Fibroblast of peridontal ligament (primary cell): ENCODE data around the gene GATAD2A.
A peak's percentile ranks its signal among the peaks of the same experiment; 100 is the strongest.

ENCODE experiments used
- DNase-seq: peaks from one replicate; pipeline ENCODE4 v3.0.0-alpha.2; 2010; ENCODE audit errors: extremely low read depth

GATAD2A gene

DNA sequence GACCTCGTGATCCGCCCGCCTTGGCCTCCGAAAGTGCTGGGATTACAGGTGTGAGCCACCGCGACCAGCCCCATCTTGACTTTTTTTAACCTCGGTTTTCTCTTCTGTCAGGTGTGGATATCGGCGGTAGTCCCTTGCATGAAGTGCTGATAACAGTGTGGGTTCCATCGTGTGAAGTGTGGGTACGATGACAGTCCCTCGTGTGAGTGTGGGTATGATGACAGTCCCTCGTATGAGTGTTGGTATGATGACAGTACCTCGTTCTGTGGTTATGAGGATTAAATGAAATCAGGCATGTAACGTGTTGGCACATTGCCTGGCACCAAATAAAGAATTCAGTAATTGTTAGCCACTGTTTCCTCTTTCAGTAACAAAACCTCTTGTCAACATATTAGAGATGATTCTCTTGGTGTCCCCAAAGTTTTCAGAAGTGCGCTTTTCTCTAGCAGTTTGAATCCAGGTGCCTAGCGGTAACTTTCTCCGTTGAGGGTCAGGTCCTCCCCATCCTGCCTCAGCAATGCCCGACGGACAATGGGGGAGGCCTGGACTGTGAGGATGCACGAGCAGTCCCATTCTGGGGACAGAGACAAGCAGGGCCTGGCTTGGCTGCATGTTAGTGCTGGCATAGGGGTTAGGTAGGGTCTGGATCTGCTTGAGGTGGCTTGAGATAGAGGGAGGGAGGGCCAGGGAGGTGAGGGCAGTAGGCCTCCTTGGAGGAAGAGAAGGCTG lies 15.3 kb downstream of the GATAD2A start:
- no peak for DNase-seq

DNA sequence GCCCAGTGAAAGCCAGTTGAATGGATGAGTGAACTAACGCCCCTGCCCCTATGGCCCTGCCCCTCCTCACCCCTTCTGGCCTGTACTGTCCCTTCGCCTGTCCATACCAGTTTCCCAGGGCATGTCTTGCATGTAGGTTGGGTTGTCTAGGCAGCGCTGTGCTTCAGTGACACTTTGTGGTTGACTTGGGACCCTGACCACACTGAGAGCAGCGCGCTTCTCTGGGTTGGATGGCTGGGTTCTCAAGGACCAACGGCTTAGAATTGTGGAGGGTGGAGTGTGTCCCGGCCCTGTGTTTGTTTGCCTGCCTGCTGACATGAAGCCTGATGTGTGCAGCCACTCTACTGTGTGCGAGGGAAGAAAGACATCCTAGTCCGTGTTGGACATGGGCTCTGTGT lies 15.8 kb downstream of the GATAD2A start:
- DNase-seq: no peak

DNA sequence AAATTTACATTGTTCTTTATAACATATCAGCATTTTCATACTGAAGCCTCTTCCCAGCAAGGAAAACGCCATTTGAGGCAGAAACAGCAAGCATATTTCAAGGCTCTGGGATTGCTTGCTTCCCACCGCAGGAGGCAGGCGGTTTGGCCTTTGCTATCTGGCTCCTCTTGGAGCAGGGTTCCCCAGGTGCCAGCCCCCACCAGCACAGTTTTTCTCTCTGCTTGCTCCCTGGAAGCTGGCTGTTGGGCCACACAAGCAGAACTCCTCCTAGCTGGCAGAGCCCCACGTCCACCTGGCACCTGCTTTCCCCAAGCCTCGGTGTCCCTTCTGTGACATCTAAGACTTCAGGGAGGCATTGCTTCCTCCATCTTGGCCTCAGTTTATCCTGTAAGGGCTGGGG lies 16.7 kb downstream of the GATAD2A start:
- DNase-seq: no peak

DNA sequence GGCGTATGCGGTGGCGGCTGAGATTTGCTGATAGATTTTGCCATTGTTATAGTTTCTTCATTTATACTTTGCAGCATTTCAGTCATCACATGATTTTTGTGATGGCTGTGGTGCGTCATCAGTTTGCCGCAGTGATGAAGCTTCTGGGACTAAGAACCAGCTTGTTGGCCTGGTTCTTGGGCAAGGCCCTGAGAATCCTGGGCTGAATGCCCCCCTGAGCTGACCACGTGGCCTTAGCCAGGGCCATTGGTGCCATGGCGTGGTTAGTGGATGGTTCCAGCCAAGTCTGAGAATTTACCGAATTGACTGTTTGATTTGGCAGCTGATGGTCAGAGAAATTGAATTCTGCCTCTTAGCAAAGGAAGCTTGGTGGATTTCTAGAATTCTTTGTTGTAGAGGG lies 17.8 kb downstream of the GATAD2A start:
- DNase-seq: no peak

DNA sequence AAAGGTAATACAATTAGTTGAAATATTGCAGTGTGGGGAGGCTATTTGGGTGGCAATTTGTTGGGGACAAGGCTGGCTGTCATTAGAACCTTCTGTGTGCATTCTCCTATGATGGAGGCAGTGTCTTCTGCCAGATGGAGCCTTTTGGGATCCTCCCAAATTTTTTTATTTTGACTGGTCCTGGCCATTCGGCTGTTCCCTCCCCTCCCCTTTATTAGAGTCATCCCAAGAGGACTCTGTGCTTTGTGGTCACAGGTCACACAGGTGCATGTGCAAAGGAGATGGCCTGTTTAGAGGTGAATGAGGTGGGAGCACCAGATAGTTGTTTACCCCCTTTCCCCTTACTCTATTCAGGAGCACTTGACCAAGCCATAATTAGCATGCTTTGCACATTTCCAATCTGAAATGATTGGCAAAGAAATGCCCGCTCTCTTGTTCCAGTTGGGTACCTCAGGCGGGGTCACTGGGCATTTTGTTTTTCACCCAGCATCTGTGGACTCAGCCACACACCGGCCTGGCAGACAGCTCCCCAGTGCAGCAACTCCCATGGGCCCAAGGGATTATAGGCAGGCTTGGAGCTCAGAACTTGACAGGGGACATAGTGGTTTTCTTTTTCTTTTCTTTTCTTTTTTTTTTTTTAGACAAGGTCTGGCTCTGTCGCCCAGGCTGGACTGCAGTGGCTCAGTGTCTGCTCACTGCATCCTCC lies 19.8 kb downstream of the GATAD2A start:
- no peak for DNase-seq

DNA sequence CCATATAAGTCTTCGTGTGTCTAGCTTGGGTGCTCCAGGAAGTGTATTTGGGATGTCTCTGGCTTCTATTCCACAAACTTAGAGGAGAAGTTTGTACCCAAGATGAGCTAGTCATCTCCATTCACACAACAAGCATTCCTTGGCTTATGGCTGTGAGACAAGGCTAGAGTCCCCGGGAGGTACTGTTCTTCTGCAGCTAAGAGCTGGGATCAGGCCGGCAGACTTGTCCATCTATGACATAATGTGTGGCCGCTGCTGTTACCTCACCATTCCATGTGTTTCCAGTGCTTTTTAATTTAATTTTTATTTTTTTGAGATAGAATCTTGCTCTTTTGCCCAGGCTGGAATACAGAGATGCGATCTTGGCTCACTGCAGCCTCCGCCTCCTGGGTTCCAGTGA lies 20.7 kb downstream of the GATAD2A start:
- DNase-seq: no peak

DNA sequence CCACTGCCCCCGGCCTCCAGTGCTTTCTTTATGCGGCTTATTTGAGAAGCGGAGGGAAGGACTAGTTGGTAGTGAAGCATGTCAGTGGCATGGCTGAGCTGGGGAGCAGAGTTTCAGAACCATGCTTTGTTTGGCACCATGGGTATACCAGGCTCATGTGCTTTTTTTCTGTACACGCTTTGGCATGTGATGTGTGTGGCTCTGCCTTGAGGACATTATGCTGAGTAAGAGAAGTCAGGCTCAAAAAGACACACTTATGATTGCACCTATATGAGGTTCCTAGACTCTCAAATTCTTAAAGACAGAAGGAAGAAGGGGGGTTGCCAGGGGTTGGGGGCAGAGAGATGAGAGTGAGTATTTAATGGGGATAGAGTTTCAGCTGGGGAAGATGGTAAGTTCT lies 21.3 kb downstream of the GATAD2A start:
- DNase-seq: no peak

DNA sequence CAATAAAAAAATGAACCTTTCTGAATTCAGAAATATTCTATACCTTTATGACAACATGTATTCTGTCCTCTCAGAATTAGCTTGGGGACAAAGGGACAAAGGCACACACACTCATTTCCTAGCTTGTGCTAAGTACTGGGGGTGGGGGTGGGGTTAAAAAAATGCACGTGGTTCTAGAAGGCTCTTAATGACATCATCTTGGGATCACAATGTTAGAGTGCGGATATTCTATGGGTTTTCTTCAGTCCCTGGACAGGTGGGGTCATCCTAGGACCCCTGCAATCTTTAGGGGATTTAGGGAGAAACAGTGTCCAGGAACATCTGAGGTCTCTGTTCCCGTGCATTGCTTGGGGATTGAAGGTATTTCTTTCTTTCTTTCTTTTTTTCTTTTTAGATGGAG lies 21.8 kb downstream of the GATAD2A start:
- no peak for DNase-seq

DNA sequence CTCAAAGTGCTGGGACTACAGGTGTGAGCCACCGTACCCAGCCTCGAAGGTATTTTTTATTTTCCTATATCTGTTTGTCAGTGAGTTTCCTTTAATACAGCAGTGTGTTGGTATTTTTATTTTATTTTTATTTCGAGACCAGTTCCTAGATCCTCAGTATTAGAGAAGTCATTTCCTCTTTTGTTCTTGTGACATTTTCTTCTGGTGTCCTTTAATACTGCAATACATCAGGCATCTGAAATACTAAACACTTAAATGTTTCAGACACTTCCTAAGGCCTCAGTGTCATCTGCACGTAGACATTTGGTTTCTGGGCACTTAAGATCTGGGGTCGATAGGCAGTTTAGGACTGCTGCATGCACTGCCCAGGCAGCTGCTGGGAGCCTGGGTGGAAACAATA lies 22.5 kb downstream of the GATAD2A start:
- DNase-seq: no peak

DNA sequence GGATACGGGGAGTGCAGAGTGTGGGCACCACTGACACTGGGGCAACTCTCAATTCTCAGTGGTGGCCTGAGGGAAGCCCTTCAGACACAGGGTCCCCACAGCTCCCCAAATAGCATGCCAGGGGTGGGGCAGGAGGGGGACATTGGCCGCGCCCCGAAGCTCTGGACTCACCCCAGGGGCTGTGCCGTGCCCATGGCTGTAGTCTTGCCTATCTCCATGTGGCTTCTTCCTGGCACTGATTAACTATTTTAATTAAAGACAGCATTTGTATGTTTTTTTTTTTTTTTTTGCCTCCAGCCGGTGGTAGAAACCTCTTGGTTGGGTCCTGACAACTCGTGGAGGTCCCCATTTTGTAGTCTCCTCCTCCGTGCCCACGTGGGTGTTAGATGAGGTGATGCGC lies 23.3 kb downstream of the GATAD2A start:
- no peak for DNase-seq

DNA sequence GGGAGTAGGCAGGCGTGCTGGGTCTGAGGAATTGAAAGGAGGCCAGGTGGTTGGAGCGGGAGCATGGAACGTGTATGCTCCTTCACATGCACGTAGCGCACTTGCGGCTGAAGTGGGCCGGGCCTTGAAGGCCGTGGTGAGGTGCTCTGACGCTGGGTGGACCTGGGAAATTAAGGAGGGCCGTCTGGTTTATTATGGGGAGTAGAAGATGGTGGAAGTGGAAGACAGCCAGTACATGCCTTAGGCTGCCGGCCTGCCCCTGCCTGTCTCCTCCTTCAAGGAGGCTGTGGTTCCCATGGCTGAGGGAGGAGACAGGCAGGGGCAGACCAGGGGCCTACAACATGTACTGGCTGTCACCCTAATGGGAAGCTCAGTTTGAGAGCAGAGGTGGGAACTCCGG lies 23.9 kb downstream of the GATAD2A start:
- DNase-seq: no peak

DNA sequence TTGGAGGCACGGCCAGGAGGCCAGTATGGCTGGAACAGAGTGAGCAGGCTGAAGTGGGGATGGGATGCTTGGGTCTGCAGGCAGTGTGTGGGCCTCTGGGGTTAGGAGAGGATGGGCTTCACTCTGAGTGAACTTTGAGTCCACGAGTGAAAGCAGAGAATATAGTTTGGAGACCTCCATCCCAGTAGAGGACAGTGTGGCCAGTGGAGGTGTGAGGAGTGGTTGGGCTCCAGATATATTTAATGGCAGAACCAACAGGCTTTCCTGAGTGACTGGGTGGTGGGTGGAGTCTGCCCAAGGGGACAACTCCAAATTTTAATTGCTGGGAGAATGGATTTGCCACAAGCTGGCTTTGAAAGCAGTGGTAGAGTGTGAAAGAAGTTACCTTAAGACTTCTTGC lies 27.3 kb downstream of the GATAD2A start:
- no peak for DNase-seq

DNA sequence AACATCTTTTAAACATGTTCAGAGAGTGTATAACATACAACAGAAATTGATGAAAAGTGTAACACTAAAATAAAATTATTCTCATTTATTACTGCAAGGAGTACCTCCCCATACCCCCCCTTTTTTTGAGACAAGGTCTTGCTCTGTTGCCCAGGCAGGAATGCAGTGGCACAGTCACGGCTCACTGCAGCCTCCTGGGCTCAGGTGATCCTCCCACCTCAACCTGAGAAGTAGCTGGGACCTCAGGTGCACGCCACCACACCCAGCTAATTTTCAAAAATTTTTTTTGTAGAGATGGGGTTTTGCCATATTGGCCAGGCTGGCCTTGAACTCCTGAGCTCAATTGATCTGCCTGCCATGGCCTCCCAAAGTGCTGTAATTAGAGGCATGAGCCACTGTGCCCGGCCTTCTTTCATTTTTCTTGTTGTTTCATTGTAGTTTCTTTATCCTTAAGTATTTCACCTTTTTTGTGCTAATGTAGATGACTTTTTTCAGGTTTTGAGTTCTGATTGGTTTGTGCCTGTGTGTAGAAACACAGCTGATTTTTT lies 28.3 kb downstream of the GATAD2A start:
- DNase-seq: no peak

DNA sequence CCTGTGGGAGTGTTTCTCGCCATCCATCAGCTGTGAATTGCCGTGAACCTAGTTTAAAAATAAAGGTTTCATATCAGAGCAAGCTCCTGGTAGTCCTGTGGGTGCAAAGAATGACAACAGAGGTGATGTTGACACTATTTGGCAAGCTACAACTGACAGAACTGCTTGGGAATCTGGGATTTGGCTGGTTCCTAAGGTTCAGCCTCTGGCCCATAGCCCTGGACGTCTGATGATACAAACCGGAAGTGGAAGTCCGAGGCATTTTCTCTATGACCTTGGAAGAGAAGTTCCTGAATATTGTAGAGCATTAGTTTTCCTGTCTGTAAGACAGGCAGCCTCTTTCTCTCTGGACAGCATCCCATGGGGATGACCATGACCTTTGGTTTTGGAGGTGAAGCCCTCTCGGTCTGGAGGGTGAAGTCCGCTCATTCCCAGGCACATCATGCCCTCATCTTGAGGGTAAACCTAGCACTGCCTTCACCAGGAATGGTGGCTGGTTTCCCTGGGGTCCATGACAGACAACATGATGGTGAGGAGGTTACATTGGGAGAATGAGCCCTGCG lies 29.1 kb downstream of the GATAD2A start:
- DNase-seq: peak; percentile 64

DNA sequence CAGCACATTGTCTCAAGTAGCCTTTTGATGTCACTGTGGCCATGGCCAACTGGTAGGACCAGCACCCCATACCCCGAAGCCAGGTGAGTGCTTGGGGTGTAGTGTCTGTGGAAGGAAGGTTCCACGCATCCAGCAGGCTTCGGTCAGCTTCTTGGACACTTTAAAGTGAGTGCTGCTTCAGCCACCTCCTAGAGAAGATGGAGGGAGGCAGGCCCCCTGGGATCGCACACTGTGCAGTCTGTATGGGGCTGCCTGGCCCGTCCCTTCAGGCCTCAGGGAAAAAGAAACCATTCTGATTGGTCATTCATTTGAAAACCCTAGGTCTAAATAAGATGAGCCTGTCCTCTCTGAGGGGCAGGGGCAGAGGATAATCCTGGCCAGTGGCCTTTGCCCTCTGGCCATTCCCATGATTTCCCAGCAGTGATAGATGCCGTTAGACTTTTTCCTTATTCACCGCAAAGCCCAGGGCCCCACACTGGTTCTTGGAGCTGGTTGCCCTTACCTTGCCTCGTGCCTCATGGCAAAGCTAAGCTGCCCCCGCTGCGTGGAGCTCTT lies 30.7 kb downstream of the GATAD2A start:
- no peak for DNase-seq

DNA sequence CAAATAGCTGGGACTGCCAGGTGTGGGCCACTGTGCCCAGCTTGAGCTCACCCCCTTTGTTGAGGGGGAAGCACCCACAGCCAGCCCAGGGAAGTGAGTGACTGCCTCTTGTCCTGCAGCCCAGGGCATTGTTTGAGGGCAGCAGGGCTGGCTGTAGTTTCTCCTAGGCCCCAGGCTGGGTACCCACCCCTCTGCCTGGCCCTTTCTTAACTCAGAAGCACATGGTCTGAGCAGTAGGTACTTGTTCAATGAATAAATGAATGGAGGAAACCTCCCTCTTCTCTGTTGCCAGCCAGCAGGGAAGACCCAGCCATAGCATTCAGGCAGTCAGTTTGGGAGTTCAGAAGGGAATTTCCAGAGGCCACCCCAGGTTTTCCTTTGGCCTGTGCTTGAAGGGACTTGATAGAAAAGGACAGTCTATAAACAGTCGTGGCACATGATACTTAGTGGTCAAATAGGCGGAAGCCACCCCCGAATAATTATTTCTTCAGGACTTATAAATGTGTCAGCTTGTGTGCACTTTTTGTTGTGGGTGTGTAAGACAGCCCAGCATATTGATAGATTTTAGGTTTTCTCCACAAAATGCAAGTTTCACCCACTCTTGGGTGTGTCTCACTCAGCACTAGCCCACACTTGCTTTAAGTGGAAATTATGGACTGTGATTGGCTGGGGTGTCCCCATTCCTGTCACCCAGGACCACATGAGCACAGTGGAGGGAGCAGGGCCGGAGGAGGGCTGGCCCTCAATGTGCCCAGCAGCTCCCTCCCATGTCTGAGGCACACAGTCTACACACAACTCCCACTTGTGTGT lies 33.1 kb downstream of the GATAD2A start:
- DNase-seq: no peak

DNA sequence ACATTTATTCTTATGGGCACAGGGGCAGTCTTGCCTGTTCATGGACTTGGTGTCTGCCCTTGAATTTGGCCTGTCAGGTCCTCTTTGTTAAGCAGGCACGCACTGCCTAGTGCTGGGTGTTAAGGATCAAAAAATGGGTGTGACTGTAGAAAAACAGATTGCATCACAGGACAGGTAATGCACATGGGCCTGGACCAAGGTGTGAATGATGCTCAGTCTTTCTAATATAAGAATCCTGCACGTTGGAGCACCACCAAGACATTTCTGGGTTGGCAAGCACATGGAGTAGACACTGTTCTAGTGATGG lies 33.7 kb downstream of the GATAD2A start:
- no peak for DNase-seq

DNA sequence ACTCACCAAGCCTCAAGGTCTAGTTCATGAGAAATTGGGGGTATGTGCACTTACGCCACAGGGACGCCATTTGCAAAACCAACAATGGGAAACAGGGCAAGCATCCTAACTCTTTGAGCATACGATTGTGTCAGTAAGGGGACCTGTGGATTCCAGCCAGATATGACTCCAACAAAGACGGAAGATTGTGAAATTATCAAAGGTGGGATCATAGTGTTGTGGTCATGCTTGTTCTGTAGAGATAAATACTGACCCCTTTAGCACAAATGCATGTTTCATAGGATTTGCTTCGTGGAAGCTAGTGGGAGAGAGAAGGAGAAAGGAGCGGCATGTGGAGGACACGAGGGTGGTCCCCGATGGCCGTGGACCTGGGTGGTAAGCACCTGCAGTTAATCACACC lies 37.8 kb downstream of the GATAD2A start:
- DNase-seq: no peak

DNA sequence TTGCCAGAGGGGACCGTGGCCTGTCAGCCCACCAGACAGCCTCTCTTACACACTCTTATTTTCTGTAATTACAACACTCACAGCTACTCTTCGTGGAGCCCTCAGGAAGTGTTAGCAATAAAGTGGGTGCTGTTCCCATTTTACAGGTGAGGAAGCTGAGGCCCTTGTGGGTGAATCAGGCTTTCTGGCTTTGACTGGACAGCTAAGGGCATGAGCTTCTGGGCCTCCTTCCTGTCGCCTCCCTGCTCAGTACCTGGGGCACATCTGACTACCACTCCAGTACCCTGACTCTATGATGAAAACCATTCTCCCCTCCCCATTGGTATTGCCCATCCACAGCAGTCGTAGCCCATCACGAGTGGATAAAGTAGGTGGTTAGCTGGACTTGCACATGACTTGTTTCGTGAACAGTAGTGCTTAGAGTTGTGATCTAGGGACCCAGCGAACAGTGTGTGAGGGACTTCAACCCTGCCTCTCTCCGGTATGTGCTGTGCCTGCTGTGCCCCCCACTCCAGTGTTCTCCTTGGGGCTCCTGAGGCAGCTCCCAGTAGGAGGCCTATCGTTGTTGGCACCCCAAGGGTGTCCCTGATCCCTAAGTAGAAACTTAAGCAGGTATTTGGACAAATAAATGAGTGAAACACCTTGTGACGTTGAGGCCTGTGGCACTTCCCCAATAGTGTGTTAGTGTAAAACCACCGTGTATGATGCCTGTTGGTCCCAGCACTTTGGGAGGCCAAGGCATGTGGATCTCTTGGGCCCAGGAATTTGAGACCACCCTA lies 38.6 kb downstream of the GATAD2A start:
- no peak for DNase-seq

DNA sequence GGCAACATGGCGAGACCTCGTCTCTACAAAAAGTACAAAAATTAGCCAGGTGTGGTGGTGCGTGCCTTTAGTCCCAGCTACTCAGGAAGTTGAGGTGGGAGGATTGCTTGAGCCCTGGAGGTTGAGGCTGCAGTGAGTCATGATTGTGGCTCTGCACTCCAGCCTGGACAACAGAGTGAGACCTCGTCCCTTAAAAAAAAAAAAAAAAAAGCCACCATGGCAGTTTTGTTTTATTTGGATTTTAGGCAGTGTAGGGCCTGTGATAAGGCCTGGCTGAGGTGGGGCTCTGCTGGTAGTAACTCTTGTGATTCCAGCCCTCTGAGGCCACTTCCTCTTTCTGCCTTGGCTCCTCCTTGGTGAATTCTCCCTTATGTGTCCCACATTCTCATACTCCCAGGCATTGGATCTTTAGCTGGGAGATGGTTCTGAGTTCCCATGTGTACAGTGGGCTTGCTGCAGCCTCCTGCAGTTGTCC lies 39.2 kb downstream of the GATAD2A start:
- peak; percentile 42 for DNase-seq

DNA sequence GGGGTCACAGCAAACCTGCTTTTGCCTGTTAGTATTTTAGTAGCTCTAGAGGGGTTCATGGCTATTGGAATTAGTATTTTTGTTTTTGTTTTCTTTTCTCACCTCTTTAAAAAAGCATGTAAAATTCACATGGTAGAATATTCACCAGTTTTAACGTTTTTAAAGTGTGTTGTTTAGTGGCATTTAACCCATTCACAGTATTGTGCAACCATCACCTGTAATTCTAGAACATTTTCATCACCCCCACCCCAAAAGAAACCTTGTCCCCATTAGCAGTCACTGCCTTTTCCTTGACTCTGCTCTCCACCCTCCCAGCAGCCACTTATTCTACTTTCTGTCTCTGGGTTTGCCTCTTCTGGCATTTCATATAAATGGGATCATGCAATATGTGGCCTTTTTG lies 39.8 kb downstream of the GATAD2A start:
- no peak for DNase-seq
